NCI-H748 (cell line): ENCODE data around the gene HOXA7.

Source experiments
- DNase-seq: peaks from one replicate; lab custom pipeline; 2025; ENCODE audit not compliant: unreplicated experiment; lab: John Stamatoyannopoulos, UW

HOXA7 gene

DNA sequence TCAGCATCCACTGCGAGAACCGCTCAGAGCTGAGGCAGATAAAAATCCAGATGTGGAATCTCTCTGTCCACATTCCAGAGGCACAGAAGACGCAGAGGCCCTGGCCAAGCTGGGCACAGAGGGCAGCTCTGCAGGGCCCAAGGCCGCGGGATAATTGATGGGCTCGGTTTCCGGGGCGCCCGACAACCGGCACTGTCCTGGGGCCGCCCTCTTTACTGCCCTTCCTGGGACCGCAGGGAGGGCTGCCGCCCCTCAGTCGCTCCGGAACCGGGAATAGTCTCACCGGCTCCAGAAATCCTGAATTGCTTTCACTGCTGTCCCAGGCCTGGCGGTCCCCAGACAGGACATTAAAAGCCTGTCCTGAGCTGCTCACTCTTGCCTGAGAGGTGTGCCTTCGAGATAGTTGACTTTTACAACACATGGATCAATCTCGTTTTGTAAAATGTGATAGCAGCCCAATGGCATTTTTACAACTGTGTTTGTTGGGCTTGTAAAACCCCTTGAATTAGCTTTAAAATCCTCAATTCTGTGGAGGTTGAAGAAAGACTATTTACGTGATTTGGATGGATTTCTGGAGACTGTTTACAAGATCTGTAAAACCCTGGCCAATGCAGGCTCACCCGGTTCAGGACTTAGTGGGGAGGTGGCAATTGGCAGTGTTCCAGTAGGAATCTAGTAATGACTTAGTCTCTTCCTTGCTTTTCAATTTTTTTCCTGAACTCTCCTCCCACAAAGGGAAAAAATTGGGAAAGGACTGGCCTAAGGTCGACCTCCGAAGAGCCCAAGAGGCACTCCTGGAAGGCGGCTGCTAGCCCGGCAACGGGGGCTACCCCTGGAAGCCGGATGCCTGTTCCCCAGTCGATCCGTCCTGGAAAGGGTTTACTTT lies 7.5 kb downstream of the HOXA7 start:
- DNase-seq = peak; percentile 18

DNA sequence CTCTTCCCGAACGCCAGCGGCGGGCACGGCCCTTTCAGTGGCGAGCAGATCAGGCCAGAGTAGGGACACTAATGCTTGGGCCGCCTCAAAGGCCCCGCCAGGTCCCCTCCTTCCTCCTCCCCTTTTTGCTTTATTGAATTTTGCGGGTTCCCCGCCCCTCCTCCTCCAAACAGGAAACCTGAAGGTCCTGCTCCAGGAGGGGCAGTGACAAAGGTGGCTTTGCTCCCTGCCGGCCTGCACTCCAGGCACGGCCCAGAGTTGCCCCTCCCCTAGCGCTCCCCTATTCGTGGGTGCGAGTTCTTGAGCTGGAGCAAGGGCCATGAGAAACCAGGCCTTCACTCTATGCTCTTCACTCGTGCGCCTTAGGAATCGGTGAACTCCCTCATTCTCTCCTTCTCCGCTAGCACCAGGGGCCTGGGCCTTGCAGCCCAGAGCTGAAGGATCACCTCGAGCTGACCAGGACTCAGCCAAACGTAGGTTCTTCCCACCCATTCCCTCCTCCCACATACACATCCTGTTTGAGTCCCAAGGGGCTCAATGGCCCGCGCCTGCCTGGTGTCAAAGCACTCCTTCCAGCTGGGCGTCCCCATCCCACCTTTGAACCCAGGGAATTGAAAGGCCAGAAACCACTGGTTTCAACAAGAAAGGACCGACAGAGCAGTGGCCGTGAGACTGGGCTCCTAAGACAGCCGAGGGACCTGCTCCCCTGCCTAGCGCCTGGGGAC lies 8.3 kb downstream of the HOXA7 start:
- peak; percentile 75 for DNase-seq

DNA sequence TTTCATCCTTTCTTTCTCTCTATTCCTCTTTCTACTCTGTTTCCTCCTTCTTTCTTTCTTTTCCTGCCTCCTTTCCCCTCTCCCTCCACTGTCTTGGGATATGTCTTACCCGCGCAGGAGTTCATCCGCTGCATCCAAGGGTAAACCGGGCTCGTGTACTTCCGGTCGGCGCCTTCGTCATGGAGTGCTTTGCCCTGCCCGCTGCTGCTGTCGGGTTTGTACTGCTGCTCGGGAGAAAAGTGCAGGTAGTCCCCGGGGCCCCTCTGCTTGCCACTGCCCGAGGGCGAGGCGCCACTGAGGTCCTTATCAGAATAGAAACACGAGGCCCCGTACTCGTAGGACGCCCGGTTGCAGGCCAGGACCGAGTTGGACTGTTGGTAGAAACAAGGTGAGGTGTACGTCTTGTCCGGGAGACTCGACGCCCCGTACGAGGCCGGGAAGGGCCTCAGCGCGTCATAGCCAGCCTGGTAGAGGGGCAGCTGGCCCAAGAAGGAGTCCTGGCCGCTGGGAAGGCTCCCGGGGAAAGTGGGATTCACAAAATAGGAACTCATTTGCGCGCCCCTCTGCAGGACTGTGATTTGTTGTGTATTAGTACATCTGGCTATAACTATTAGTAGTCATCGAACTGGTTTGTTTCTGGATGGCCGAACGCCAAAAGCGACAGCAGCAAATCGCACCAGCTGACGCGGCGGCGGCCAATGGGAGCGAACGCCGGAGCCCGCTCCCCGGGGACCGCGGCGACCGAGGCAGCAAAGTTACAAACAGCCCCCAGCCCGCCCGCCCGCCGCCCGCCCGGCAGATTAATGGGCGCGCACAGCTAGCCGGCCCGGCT lies 9.1 kb downstream of the HOXA7 start, which contains the start of gene HOXA6:
Gene HOXA6, minus strand, starts transcription at position 576 of the 832 bp plus-strand sequence. Its CDS starts 25 bp downstream, at position 551.
- DNase-seq = peak; percentile 84

- DNase-seq = peak; percentile 27
Measured at GRCh38 chr7:27146491-27147198, 9.8 kb downstream of the HOXA7 start.

GRCh38 chr7:27145914-27146412 lies 10.5 kb downstream of the HOXA7 start:
- no peak for DNase-seq

- no peak for DNase-seq
Measured at GRCh38 chr7:27145165-27145913, 11.1 kb downstream of the HOXA7 start.

- peak; percentile 4 for DNase-seq
Measured at GRCh38 chr7:27144781-27145164, 11.7 kb downstream of the HOXA7 start.

- no peak for DNase-seq
Measured at GRCh38 chr7:27143950-27144780, 12.3 kb downstream of the HOXA7 start.

DNA sequence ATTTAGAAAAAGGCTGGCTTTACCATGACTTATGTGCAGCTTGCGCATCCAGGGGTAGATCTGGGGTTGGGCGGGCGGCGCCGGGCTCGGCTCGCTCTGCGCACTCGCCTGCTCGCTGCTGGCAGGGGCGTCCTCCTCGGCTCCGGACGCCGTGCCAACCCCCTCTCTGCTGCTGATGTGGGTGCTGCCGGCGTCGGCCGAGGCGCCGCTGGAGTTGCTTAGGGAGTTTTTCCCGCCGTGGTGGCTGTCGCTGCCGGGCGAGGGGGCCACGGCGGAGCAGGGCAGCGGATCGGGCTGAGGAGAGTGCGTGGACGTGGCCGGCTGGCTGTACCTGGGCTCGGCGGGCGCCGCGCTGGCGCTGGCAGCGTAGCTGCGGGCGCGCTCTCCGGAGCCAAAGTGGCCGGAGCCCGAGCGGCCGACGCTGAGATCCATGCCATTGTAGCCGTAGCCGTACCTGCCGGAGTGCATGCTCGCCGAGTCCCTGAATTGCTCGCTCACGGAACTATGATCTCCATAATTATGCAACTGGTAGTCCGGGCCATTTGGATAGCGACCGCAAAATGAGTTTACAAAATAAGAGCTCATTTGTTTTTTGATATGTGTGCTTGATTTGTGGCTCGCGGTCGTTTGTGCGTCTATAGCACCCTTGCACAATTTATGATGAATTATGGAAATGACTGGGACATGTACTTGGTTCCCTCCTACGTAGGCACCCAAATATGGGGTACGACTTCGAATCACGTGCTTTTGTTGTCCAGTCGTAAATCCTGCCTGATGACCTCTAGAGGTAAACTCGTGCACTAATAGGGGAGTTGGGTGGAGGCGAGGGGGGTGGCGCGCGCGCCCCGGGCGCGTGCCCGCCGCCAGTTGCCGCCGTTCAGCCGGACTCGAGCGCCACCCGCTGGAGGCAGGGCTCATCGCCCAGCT lies 13.2 kb downstream of the HOXA7 start, which contains the start of gene HOXA5:
Gene HOXA5, minus strand, starts transcription at position 659 of the 927 bp plus-strand sequence. Its CDS starts 74 bp downstream, at position 585.
- peak; percentile 95 for DNase-seq

GRCh38 chr7:27142580-27143022 lies 13.9 kb downstream of the HOXA7 start:
- DNase-seq = peak; percentile 54

DNA sequence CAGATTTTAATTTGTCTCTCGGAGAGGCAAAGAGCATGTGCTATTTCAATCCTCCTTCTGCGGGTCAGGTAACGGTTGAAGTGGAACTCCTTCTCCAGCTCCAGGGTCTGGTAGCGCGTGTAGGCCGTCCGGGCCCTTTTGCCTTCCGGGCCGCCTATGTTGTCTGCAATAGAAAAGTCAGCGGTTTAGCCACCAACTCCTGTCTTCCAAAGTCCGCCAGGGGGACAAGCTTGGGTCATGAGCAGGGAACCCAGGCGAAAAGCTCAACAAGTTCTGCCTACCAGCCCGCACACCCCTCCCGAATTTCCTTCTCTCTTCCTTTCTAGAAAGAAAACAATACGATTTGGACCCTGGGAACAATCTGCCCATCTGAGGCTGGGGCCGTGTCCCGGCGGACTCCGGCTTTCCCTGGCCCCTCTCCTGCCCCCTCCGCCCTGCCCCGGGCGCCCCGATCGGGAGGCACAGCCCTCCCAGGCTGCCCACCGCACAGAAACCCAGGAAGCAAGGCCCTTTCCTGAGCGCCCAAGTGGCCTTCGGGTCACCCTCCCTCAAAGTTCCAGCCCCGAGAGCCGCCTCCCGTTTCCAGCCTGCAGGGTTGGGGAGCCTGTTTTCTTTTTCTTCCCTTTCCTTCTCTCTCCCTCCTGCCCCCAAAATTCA lies 14.4 kb downstream of the HOXA7 start:
- peak; percentile 16 for DNase-seq

GRCh38 chr7:27141137-27141922 lies 15.1 kb downstream of the HOXA7 start:
- DNase-seq = no peak

- no peak for DNase-seq
Measured at GRCh38 chr7:27140126-27140857, 16.2 kb downstream of the HOXA7 start.

- DNase-seq = no peak
Measured at GRCh38 chr7:27139334-27140125, 16.9 kb downstream of the HOXA7 start.

GRCh38 chr7:27138985-27139333 lies 17.5 kb downstream of the HOXA7 start:
- no peak for DNase-seq
